GM18867 (cell line): ENCODE results near the gene SOX18.
A peak's percentile ranks its signal among the peaks of the same experiment; 100 is the strongest.

Experiments used
- ATAC-seq: cut with Tn5 transposase; IDR thresholded peaks from one replicate; pipeline ENCODE4 v1.9.1; 2021; ENCODE audit warnings: mild to moderate bottlenecking, moderate library complexity; ENCODE audit not compliant: unreplicated experiment

SOX18 gene

DNA sequence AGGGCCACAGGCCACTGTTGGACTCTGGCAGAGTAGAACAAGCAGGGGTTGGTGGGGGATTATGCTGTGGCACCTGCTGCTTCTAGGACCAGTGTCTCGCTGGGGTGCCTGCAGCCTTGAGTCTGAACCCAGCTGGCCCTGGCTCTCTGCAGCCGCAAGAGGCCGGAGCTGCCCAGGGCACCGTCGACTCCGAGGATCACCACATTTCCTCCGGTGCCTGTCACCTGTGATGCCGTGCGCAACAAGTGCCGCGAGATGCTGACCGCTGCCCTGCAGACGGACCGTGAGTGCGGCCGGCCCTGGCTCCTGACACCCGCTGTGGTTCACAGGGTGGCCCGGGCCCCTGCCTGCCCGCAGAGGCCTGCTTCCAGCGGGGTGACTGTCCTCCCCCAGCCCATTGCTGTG lies 19.8 kb upstream of the SOX18 start:
- no peak for ATAC-seq

DNA sequence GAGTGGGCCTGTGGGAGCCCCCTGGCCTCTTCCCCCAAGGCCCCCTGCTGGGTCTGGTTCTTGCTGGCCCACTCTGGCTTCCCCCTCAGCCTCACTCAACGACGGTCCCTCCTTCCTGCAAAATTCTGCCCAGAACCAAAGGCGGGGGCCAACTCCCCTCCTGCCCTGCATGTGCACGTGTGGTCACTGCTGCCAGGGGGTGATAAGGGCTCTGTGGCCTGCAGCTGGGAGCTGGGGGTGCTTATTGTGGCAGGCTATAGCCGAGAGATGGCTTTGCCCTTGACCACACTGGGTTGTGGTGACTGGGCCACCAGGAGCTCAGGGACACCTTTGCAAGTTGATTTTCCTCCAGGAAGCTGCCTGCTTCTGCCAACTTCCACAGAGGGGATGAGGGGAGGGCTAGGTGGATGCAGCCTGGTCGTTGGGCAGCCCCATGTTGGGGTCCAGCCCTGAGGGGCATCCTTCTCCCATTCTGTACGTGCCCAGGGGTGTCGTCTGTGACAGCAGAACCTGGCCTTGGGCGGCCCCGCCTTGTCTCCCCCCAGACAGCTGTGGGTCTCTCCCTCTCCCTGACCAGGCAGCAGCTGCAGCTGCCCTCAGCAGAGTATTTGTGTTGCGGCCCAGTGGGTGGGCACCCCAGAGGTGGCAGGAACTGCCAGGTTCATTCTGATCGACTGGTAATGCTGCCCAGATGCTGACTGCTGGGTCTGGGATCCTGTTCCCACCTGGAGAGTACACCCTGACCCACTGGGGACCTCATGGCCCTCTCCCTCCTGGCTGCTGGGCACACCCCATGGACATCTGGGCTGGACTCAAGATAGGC lies 19.2 kb upstream of the SOX18 start:
- no peak for ATAC-seq

GRCh38 chr20:64067733-64068307 lies 18.4 kb upstream of the SOX18 start:
- no peak for ATAC-seq

- ATAC-seq: no peak
Observed at GRCh38 chr20:64067005-64067632, 17.7 kb upstream of the SOX18 start.

DNA sequence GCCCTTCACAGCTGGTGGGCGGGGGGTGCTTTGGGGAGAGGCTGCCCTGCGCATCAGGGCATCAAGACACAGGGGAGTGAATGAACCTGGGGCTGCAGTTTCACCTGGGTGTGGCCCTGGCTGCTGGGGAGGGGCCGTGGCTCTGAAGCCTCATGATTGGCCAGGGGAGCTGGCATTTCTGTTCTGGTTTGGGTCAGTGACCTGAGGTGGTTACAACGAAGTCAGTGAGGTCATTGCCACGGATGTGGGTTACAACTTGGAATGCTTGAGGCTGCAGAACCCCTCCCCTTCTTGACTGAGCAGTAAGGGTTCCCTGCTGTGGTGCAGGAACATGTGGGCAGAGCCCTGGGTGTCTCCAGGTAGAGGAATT lies 16.5 kb upstream of the SOX18 start:
- peak; percentile 45 for ATAC-seq

DNA sequence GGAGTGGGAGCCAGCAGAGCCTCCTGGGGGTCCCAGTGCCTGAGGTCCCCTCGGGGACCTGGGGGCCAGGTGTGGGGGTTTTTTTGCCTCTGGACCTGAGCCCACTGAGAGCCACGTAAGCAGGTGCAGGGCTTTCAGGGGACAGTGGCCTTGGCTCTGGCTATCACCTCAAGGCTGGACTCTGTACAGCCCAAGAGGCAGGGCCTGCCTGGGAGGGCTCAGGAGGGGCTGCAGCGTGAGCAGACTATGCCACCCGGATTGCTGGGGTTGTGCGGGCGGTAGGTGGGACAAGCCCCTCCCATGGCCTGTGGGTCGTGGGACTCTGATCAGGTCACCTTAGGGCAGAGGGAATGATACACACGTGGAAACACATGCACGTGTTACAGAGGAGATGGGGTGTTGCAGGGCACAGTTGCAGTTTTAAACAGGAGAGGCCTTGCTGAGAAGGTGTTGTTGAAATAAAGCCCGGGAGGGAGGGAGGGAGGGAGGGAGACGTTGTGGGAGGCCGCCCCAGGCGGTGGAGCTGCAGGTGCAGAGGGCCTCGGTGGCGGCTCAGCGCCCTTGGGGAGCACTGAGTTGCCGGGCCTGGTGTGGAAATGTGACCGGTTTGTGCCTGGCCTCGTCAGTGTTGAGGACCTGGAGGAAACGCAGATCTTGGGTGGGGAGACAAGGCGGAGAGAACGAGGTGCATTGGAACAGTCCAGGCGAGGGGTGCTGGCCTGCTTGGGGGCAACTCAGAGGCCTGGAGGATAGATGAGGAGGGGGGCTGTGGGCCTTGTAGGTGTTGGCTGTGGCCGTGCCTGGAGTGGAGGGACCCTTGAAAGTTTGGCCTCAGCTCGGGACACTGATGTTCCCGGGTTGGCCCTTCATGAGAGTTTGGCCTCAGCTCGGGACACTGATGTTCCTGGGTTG lies 15.9 kb upstream of the SOX18 start:
- ATAC-seq: no peak

DNA sequence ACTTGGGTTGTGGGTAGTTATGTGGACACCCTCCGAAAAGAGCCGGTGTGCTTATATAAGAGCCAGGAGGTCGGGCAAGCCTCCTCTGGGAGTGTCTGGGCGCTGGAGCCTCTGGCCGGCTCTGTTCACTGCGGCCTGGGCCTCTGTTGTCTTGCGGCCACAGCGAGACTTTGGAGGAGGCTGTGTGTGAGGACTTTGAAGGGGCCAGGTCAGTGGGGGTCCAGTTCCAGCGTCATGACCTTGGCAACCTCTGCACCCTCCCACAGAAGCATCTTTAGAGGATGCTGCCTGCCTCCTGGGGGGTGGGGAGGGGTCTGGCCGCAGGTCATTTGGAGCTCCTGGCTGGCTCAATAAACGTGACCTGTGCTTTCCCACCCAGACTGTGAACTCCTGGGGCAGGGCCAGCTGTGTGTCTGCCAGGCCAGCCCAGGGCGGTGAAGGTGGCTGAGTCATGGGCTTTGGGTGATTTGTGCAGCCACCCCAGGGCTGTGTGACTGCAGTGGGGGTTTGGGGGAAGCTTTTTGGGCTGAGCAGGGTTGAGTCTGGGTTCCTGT lies 14.8 kb upstream of the SOX18 start:
- ATAC-seq: no peak

GRCh38 chr20:64063389-64064144 lies 14.1 kb upstream of the SOX18 start:
- ATAC-seq: no peak

DNA sequence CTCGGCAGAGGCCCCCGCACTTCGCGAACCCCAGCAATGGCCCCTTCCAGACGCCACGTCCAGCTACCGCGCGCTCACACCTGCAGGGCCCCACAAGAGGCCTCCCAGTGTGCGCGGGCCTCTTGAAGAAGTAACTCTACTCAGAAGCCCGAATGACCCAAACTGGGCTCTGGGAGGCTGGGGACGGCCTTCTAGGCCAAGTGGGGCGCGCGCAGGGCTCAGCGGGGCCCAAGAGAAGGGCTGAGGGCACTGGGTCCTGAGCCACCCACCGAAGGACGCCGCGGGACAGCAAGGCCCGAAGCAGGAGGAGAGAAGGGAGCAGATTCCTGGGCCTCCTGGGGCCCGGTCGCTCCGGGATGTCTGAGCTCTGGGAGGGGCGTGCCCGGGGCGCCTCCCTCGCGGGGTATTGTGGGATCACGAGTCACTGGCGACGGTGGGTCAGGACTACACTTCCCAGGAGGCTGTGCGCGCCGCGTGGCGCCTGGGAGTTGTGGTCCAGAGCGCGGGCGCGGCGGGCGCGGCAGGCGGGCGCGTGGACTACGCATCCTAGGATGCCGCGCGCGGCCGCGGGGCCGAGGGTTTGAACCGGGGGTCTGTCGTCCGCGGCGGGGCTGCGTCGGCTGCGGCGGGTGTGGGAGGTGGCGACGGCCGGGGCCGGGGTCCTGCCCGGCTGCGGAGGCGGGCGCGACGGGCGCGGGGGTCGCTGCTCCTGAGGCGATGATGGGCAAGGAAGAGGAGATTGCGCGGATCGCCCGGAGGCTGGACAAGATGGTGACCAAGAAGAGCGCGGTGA lies 13.4 kb upstream of the SOX18 start, which contains the start of gene TCEA2:
TSS of gene TCEA2 (plus strand) at position 603 of the 793 bp plus-strand sequence. CDS start at position 718, 115 bp downstream.
- ATAC-seq: peak; percentile 77

DNA sequence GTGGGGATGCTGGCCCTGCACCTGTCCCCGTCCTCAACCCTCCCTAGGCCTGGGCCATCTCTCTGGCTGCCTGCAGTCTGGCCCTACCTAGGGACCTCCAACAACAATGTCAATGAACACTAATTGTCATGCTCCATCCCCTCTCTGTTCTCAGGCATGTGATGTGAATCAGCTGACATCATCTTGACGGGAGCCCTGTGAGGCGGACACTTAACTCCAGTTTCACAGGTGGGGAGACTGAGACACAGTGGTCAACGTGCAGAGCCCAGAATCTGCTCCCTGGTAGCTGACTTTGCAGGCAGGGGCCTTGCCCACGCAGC lies 12.8 kb upstream of the SOX18 start:
- no peak for ATAC-seq

DNA sequence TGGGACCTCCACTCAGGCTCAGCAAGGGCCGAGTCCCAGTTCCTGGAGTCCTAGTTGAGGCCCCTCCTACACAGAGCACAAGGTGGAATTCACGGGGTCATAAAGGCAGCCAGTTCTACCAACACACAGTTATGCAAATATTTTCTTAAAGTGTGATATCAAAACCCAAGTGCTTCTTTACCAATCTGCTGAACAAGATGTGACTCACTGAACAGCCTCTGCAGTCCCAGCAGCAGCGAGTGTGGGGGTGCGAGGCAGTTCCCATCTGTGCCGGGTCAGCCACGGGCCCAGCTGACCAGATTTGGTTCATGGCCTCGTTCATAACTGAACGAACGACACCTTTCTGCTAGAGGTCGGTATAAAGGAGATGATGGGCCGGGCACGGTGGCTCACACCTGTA lies 9.1 kb upstream of the SOX18 start:
- peak; percentile 33 for ATAC-seq

DNA sequence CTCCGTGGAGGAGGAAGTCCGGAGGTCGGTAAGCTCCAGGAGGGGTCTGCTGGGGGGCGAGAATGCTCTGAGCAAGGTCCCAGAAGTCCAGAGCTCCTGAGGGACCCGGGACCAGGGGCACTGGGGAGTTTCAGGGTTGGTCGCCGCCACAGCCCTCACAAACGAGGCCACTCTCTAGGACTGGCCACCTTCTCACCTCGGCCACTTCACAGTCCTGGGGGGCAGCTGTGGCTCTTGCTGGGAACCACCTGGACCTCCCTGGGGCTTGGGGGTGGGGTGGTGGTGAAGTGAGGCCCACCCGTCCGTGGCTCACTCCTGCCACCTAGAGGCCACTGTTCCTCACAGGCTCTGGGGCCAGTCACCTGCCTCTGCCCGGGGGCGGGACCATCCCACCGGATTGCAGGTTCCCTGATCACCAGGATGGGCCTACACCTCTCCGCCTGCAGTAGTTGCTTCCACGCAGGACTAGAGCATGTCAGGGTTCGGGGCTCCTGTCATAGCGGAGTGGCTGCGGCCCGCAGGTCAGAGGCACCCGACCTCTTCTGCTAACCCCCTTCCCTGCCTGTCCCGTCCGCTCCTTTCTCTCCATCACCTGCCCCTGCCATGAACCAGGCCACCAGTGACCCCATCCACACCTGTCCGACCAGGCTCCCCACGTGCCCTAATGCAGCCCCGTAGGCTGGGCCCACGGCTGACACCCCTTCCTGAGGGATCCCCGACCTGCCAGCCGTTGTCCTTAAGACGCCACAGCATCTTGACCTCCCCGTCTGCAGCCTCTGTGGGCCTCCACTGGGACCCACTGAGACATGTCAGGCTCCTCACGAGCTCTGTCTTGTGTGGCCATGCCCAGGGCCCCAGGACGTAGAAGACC lies 8.4 kb upstream of the SOX18 start:
- ATAC-seq: peak; percentile 40

DNA sequence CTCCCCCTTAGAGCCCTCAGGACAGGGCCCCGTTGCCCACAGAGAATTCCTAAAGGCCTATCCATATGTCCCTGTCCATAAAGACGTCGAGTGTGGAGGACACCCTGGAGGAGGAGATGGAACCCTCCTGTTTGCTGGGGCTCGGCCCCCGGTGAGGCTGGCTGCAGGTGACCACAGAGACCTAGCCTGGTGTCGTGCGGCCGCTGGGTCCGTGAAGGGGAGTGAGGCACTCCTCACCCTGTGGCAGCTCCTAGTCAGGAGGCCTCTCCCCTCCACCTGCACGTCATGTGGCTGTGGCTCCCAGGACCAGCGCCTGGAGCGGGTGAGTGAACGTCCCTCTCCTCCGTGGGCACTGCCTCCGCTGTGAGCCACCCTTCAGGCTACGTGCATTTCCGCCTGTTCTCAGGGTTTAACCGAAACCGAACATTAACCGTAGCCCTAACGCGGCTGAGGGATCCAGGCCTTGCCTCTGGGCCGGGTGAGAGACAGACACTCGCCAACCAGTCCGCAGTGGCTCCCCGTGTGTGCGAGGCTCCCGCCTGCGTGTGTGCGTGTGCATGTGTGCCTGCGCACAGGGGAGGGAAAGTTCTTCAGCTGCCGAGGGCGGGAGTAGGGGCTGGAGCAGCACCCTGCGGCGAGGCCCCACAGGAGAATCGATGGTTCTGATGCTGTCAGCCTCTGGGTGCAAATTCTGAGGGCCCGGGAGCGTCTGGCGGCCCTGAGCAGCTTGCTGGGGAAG lies 7.6 kb upstream of the SOX18 start:
- ATAC-seq: no peak

- ATAC-seq: no peak
Observed at GRCh38 chr20:64056639-64056888, 7.1 kb upstream of the SOX18 start.

DNA sequence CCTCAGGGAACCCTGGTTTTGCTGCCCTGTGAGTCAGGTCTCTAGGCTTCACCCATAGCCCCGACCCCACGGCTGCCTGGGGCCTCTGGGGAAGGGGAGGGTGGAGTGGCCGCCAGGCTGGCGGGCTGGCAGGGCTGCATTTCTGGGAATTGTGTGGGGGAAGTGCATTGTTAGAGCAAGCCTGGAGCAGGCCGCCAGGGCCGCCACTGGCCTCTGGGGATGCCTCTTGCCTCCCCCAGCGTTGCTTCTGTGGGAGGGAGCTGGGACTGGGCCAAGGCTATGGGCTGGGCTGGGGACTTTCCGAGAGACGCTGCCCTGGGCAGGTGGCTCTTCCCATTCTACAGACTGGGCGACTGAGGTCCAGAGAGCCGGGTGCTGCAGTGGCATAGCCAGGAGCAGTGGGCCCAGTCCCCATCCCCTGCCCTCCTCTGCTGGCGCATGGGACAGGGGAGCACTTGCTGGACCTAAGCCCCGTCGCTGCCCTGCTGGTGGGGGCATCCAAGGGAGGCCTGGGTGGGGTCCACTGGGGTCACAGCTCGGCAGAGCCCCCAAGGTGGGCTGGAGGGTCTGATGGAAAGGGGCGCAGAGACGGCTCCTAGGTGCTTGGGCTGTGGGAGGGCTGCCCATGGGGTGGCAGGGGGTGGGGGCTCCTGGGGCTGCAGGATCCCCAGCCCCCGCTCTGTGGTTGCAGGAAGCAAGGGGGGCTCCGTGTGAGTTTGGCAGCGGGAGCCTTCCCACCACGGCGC lies 6.6 kb upstream of the SOX18 start:
- ATAC-seq: no peak

GRCh38 chr20:64055396-64055892 lies 6.0 kb upstream of the SOX18 start:
- no peak for ATAC-seq
